SK-N-SH (cell line): Measurements from ENCODE around the gene NPTX1. TPM values are rescaled to one million over a fixed set of nuclear protein-coding genes. Genes with fewer than 3 reads are reported as not detected.

Experiments used
- CTCF ChIA-PET: fragments of 300-600, 350-600 bp; formaldehyde crosslinking; extraction: SDS; loops from one replicate; lab custom pipeline; 2021; lab: Yijun Ruan, JAX
- POLR2A ChIA-PET: fragments of 350-600 bp; sonication (Branson Sonifier 250); formaldehyde crosslinking; extraction: SDS; loops from one replicate; lab custom pipeline; 2020; ENCODE audit warnings: antibody characterized with exemption, inconsistent platforms; lab: Yijun Ruan, JAX
- DNase-seq: peaks from one replicate; pipeline ENCODE4 v3.0.0; 2012
- H2AFZ ChIP-seq: fragments of 200-600 bp; sonication (generic); 2 replicates; pipeline ENCODE4 v1.8.1; 2016; ENCODE audit warnings: antibody characterized with exemption, mild to moderate bottlenecking, low read depth
- H3F3A ChIP-seq: fragments of 200-600 bp; sonication (generic); replicated peaks from 2 replicates; pipeline ENCODE3; 2016; ENCODE audit warnings: antibody characterized with exemption, mild to moderate bottlenecking; ENCODE audit not compliant: insufficient read depth
- H3K27ac ChIP-seq, 2 experiments: fragments of 200-500 bp in 1 of 2; fragments of 200-600 bp in 1 of 2; sonication (Bioruptor generic) in 1 of 2; sonication (generic), shearing (Covaris generic) in 1 of 2; 2 replicates each; pipeline versions ENCODE4 v1.5.1 to v1.6.1; 2014 to 2016; ENCODE audit warnings: low read depth in 2 of 2, inconsistent platforms in 1 of 2, low read length in 1 of 2, mild to moderate bottlenecking in 1 of 2, mixed read lengths in 1 of 2
- H3K27me3 ChIP-seq: fragments of 200-600 bp; sonication (generic), shearing (Covaris generic); 2 replicates; pipeline ENCODE4 v1.6.1; 2016; ENCODE audit warnings: mixed run types; ENCODE audit not compliant: insufficient read depth
- H3K36me3 ChIP-seq, 2 experiments: fragments of 200-500 bp in 1 of 2; fragments of 200-600 bp in 1 of 2; sonication (Bioruptor generic) in 1 of 2; sonication (generic) in 1 of 2; replicated peaks in 1 of 2; 2 replicates each; pipeline versions ENCODE3 to v1.5.1; 2014 to 2016; ENCODE audit warnings: low read length in 1 of 2, mild to moderate bottlenecking in 1 of 2; ENCODE audit not compliant: insufficient read depth in 2 of 2, control insufficient read depth in 1 of 2
- H3K4me1 ChIP-seq, 2 experiments: fragments of 200-500 bp in 1 of 2; fragments of 200-600 bp in 1 of 2; sonication (Bioruptor generic) in 1 of 2; sonication (generic), shearing (Covaris generic) in 1 of 2; 2 replicates each; pipeline versions ENCODE4 v1.5.1 to v1.6.1; 2014 to 2016; ENCODE audit warnings: low read depth in 1 of 2, low read length in 1 of 2, mixed run types in 1 of 2; ENCODE audit not compliant: insufficient read depth in 2 of 2, control insufficient read depth in 1 of 2
- H3K4me2 ChIP-seq: fragments of 200-600 bp; sonication (generic), shearing (Covaris generic); 2 replicates; pipeline ENCODE4 v1.6.1; 2017; ENCODE audit warnings: mixed run types
- H3K4me3 ChIP-seq, 2 experiments: fragments of 200-500 bp in 1 of 2; fragments of 200-600 bp in 1 of 2; sonication (Bioruptor generic) in 1 of 2; sonication (generic), shearing (Covaris generic) in 1 of 2; 2 replicates each; pipeline versions ENCODE4 v1.5.1 to v1.8.1; 2014 to 2016; ENCODE audit warnings: low read depth in 2 of 2, inconsistent platforms in 1 of 2, low read length in 1 of 2, mild to moderate bottlenecking in 1 of 2, mixed read lengths in 1 of 2, moderate library complexity in 1 of 2
- H3K79me2 ChIP-seq: fragments of 200-600 bp; sonication (generic); 2 replicates; pipeline ENCODE4 v1.8.1; 2017; ENCODE audit warnings: mild to moderate bottlenecking; ENCODE audit not compliant: insufficient read depth
- H3K9ac ChIP-seq: fragments of 200-600 bp; sonication (generic); 2 replicates; pipeline ENCODE4 v1.6.1; 2017; ENCODE audit warnings: mixed run types
- H3K9me2 ChIP-seq: fragments of 200-600 bp; sonication (generic); 2 replicates; pipeline ENCODE4 v1.6.1; 2017; ENCODE audit warnings: mixed run types
- H3K9me3 ChIP-seq: fragments of 200-600 bp; sonication (generic); 2 replicates; pipeline ENCODE4 v1.6.1; 2017; ENCODE audit warnings: mixed run types, mild to moderate bottlenecking, moderate library complexity
- H4K20me1 ChIP-seq: fragments of 200-600 bp; sonication (generic); 2 replicates; pipeline ENCODE4 v1.6.1; 2017; ENCODE audit warnings: mild to moderate bottlenecking, mixed run types; ENCODE audit not compliant: insufficient read depth
- CHD2 ChIP-seq: fragments of 150-350 bp; IDR thresholded peaks from 2 replicates; pipeline ENCODE4 v1.6.1; 2018; ENCODE audit warnings: low read length; ENCODE audit not compliant: partially characterized antibody
- ELF1 ChIP-seq: IDR thresholded peaks from 2 replicates; pipeline ENCODE4 v1.4.0; 2012
- EP300 ChIP-seq, 2 experiments: IDR thresholded peaks; 2 replicates each; pipeline versions ENCODE4 v1.4.0 to v1.6.1; 2012; ENCODE audit warnings: borderline replicate concordance in 1 of 2, low read depth in 1 of 2, low read length in 1 of 2
- FOSL2 ChIP-seq: IDR thresholded peaks from 2 replicates; pipeline ENCODE4 v1.4.0; 2012; ENCODE audit warnings: low read depth, mild to moderate bottlenecking, moderate library complexity, borderline replicate concordance
- FOXJ3 ChIP-seq: sonication (generic); formaldehyde crosslinking; IDR thresholded peaks from 2 replicates; pipeline ENCODE4 v1.5.1; 2020; ENCODE audit warnings: mild to moderate bottlenecking, missing genetic modification reagents
- FOXM1 ChIP-seq: IDR thresholded peaks from 2 replicates; pipeline ENCODE4 v1.4.0; 2012; ENCODE audit warnings: low read depth, mild to moderate bottlenecking
- GABPA ChIP-seq: IDR thresholded peaks from 2 replicates; pipeline ENCODE4 v1.4.0; 2012; ENCODE audit warnings: low read depth, mild to moderate bottlenecking
- MEF2A ChIP-seq: IDR thresholded peaks from 2 replicates; pipeline ENCODE4 v1.4.0; 2012; ENCODE audit warnings: low read depth, borderline replicate concordance
- NFIC ChIP-seq: IDR thresholded peaks from 2 replicates; pipeline ENCODE4 v1.4.0; 2012; ENCODE audit warnings: borderline replicate concordance
- RAD21 ChIP-seq: IDR thresholded peaks from 2 replicates; pipeline ENCODE4 v1.6.1; 2012; ENCODE audit warnings: mild to moderate bottlenecking, low read length
- RCOR1 ChIP-seq: fragments of 150-350 bp; IDR thresholded peaks from 2 replicates; pipeline ENCODE4 v1.6.1; 2017; ENCODE audit warnings: antibody characterized with exemption, low read length
- RFX5 ChIP-seq: IDR thresholded peaks from 2 replicates; pipeline ENCODE4 v1.6.1; 2012; ENCODE audit warnings: mild to moderate bottlenecking, improper control_type of control experiment, low read length
- SIN3A ChIP-seq: IDR thresholded peaks from 2 replicates; pipeline ENCODE4 v1.6.1; 2012; ENCODE audit warnings: low read depth, mild to moderate bottlenecking, low read length, moderate library complexity, borderline replicate concordance
- SMC3 ChIP-seq: IDR thresholded peaks from 2 replicates; pipeline ENCODE4 v1.6.1; 2012; ENCODE audit warnings: low read depth, low read length, improper control_type of control experiment
- TAF1 ChIP-seq: IDR thresholded peaks from 2 replicates; pipeline ENCODE4 v1.6.1; 2012; ENCODE audit warnings: low read depth, mild to moderate bottlenecking, low read length, moderate library complexity, borderline replicate concordance
- TCF12 ChIP-seq: IDR thresholded peaks from 2 replicates; pipeline ENCODE4 v1.4.0; 2012
- WGBS: methylation state at CpG from one replicate; pipeline ENCODE4 v1.1.6; 2017; ENCODE audit warnings: low lambda C conversion rate; 5-methylcytosine and 5-hydroxymethylcytosine counted together
- polyA plus RNA-seq, 3 experiments: library from polyadenylated mRNA; depleted of rRNA; stranded (reverse); fragments of >200 nt; gene quantifications; 2 replicates each; pipeline ENCODE4 v1.2.3, GENCODE V29; 2012
- TF ChIP-seq, protein P1 (sequence below): fragments of 150-350 bp; IDR thresholded peaks from 2 replicates; pipeline ENCODE4 v1.6.1; 2017; ENCODE audit warnings: antibody characterized with exemption, low read length, low read depth, borderline replicate concordance
- TF ChIP-seq, protein P2 (sequence below): IDR thresholded peaks from 2 replicates; pipeline ENCODE4 v1.4.0; 2012; ENCODE audit warnings: low read depth, borderline replicate concordance
- TF ChIP-seq, protein P3 (sequence below): fragments of 200-600 bp; sonication (generic); IDR thresholded peaks from 2 replicates; pipeline ENCODE4 v1.6.1; 2017; ENCODE audit warnings: antibody characterized with exemption, mild to moderate bottlenecking, moderate library complexity
- TF ChIP-seq, protein P4 (sequence below): IDR thresholded peaks from 2 replicates; pipeline ENCODE4; 2012

The NPTX1 gene
- polyA plus RNA-seq, 1 of the 3 experiments (the other 2 are of a cell fraction): 0.05 TPM

DNA sequence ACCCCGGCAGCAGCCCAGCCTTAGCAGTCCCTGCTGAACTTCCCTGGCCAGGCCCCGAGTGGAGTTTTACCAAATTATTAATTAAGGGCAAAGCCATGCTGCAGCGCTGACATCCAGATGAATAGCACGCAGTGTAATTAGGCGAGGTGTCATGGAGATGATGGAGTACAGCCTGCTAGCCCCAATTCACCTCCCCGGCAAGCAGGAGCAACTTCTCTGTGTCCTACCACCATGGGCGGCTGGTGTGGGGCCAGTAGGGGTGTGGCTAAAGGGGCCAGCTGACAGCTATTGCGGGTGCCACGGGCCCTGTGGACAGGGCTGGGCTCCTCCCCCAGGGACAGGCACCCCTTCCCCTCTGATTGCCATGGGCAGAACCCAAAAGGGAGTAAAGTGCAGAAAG, 36.9 kb downstream of the NPTX1 start:
- Histone ChIP-seq H3K9me2 (no peaks in the 10 kb centered on the region), H3F3A (no peaks in the 10 kb centered on the region), H3K27me3 (no peaks in the 10 kb centered on the region), H3K9me3 (no peaks in the 10 kb centered on the region), H3K4me1 (peaks cover 0 to 6% of the 10 kb centered on the region in 2 experiments; a peak in 1 of 4 replicates), H4K20me1 (peaks cover 17% of the 10 kb centered on the region), H3K9ac (no peak overlapping the region), H3K79me2 (no peaks in the 10 kb centered on the region), H3K4me2 (no peak overlapping the region), H3K36me3 (no peaks in the 10 kb centered on the region), H3K4me3 (no peak overlapping the region), H2AFZ (no peak overlapping the region), H3K27ac (no peak overlapping the region)
- DNase-seq: peak; percentile 53
- TF ChIP-seq FOXJ3 (CRISPR knock-in tag): no peak
- TF ChIP-seq SIN3A: no peak
- TF ChIP-seq FOSL2: no peak
- TF ChIP-seq, protein P1, sequence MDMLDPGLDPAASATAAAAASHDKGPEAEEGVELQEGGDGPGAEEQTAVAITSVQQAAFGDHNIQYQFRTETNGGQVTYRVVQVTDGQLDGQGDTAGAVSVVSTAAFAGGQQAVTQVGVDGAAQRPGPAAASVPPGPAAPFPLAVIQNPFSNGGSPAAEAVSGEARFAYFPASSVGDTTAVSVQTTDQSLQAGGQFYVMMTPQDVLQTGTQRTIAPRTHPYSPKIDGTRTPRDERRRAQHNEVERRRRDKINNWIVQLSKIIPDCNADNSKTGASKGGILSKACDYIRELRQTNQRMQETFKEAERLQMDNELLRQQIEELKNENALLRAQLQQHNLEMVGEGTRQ: no peak
- no peak for TF ChIP-seq CHD2
- TF ChIP-seq GABPA: no peak
- TF ChIP-seq ELF1: no peak
- no peak for TF ChIP-seq TCF12
- TF ChIP-seq RAD21: no peak
- TF ChIP-seq, protein P2, sequence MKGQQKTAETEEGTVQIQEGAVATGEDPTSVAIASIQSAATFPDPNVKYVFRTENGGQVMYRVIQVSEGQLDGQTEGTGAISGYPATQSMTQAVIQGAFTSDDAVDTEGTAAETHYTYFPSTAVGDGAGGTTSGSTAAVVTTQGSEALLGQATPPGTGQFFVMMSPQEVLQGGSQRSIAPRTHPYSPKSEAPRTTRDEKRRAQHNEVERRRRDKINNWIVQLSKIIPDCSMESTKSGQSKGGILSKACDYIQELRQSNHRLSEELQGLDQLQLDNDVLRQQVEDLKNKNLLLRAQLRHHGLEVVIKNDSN: no peak
- TF ChIP-seq EP300 (IDR thresholded peaks at IDR 0.05; ENCODE audit: borderline replicate concordance in 1 of 2, low read depth in 1 of 2, low read length in 1 of 2): no peak
- TF ChIP-seq NFIC: no peak
- no peak for TF ChIP-seq TAF1
- no peak for TF ChIP-seq RCOR1
- TF ChIP-seq, protein P3, sequence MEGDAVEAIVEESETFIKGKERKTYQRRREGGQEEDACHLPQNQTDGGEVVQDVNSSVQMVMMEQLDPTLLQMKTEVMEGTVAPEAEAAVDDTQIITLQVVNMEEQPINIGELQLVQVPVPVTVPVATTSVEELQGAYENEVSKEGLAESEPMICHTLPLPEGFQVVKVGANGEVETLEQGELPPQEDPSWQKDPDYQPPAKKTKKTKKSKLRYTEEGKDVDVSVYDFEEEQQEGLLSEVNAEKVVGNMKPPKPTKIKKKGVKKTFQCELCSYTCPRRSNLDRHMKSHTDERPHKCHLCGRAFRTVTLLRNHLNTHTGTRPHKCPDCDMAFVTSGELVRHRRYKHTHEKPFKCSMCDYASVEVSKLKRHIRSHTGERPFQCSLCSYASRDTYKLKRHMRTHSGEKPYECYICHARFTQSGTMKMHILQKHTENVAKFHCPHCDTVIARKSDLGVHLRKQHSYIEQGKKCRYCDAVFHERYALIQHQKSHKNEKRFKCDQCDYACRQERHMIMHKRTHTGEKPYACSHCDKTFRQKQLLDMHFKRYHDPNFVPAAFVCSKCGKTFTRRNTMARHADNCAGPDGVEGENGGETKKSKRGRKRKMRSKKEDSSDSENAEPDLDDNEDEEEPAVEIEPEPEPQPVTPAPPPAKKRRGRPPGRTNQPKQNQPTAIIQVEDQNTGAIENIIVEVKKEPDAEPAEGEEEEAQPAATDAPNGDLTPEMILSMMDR: no peak
- POLR2A ChIA-PET: interaction anchor here (0.6 kb wide), 1 partner anchor 478 kb away, joined by 3 read pairs; no protein-coding TSS in a partner anchor
- CTCF ChIA-PET: interaction anchor here (0.5 to 4.1 kb wide), 6 partner anchors 8 to 542 kb away, joined by 3 to 29 read pairs (median 7); no protein-coding TSS in a partner anchor
- 57% methylated on average over 9 of the region's 9 CpGs for WGBS

DNA sequence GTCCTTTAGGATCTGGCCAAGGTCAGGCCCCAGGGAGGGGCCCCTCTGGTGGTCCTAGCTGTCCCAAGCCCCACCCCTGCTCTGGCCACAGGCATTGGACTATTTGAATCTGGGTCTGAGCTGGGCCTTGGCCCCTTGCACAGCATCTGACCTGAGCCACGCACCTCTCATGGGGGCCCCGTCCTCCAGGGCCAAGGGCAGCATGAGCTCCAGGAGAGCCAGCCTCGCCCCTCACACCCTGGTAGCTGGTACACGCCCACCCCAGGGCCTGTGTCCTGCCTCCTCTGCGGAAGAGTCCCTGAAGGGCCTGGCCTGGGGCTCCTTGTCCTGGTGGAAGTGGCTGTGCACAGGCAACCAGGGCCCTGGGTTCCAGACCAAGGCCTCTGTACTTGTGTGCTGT, 37.6 kb downstream of the NPTX1 start:
- no peaks in the 10 kb centered on the region for H3K36me3 ChIP-seq
- no peak overlapping the region for H3K9ac ChIP-seq
- no peaks in the 10 kb centered on the region for H3K9me2 ChIP-seq
- H3K4me3 ChIP-seq: no peak overlapping the region
- H3K4me2 ChIP-seq: no peak overlapping the region
- CTCF ChIA-PET: interaction anchor here (0.5 to 4.1 kb wide), 4 partner anchors 11 to 543 kb away, joined by 3 to 29 read pairs (median 5); no protein-coding TSS in a partner anchor
- H4K20me1 ChIP-seq: peaks cover 17% of the 10 kb centered on the region
- H2AFZ ChIP-seq: no peak overlapping the region
- 69% methylated on average over 4 of the region's 5 CpGs for WGBS
- no peaks in the 10 kb centered on the region for H3K27me3 ChIP-seq
- no peak overlapping the region for H3K27ac ChIP-seq
- no peaks in the 10 kb centered on the region for H3K9me3 ChIP-seq
- no peaks in the 10 kb centered on the region for H3F3A ChIP-seq
- H3K79me2 ChIP-seq: no peaks in the 10 kb centered on the region
- no peak for DNase-seq
- POLR2A ChIA-PET: no interaction called here
- peaks cover 0 to 1% of the 10 kb centered on the region in 2 experiments; a peak in 1 of 4 replicates for H3K4me1 ChIP-seq
- TF ChIP-seq, protein P2: no peak
- TF ChIP-seq MEF2A (no peak), SIN3A (no peak), SMC3 (no peak), ELF1 (no peak), FOXM1 (no peak), RFX5 (no peak), NFIC (no peak), FOXJ3 (CRISPR knock-in tag) (no peak)
- TF ChIP-seq, protein P1: no peak
- TF ChIP-seq, protein P4, sequence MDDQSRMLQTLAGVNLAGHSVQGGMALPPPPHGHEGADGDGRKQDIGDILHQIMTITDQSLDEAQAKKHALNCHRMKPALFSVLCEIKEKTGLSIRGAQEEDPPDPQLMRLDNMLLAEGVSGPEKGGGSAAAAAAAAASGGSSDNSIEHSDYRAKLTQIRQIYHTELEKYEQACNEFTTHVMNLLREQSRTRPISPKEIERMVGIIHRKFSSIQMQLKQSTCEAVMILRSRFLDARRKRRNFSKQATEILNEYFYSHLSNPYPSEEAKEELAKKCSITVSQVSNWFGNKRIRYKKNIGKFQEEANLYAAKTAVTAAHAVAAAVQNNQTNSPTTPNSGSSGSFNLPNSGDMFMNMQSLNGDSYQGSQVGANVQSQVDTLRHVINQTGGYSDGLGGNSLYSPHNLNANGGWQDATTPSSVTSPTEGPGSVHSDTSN: no peak
